Measurements from ENCODE around the gene PIAS1. TPM values are rescaled to one million over a fixed set of nuclear protein-coding genes. Genes with fewer than 3 reads are reported as not detected.

The PIAS1 gene
- total and polyA plus RNA-seq, 9 of the 15 experiments (the other 6 are each of a cell fraction or from before 2014, with no cell fraction given) = 18.0 to 59.1 (median 28.5) TPM

- FAIRE-seq = no peak
- CTCF ChIA-PET (ENCODE audit: low intra/inter-chr PET ratio) = no interaction called here
- no peak for TF ChIP-seq ZKSCAN3 (CRISPR knock-in tag; IDR thresholded peaks at IDR 0.05)
- TF ChIP-seq ID3 (CRISPR knock-in tag; IDR thresholded peaks at IDR 0.05) = no peak
- no peak for TF ChIP-seq ID3 (tag; IDR thresholded peaks at IDR 0.05)
- no peak for TF ChIP-seq ZNF318 (IDR thresholded peaks at IDR 0.05; ENCODE audit: borderline replicate concordance in 1 of 2, low read depth in 1 of 2)
- TF ChIP-seq PRDM10 (IDR thresholded peaks at IDR 0.05; ENCODE audit: partially characterized antibody) = peak; percentile 20
- no peak for TF ChIP-seq CBX2 (IDR thresholded peaks at IDR 0.05; ENCODE audit: insufficient read depth, low read length, poor library complexity, severe bottlenecking)
- no peak for TF ChIP-seq SRSF1 (IDR thresholded peaks at IDR 0.05; ENCODE audit: low read depth, low read length)
- no peak for TF ChIP-seq MITF (IDR thresholded peaks at IDR 0.05)
Observed at GRCh38 chr15:68234060-68234459, 179.9 kb downstream of the PIAS1 start.

More at GRCh38 chr15:68234060-68234459, 179.9 kb downstream of the PIAS1 start:
- peak overlapping the region; percentile 57 for H3K4me2 ChIP-seq (ENCODE audit: insufficient read depth, low read length)
- H3K36me3 ChIP-seq (ENCODE audit: control insufficient read depth, insufficient read depth, low read length) = no peaks in the 10 kb centered on the region
- no peaks in the 10 kb centered on the region for H3K9me3 ChIP-seq (replicated peaks; ENCODE audit: control insufficient read depth, insufficient read depth, low read depth, low read length)
- WGBS (ENCODE audit: insufficient coverage, low coverage, missing lambda C conversion rate) = 16% methylated on average over 6 of the region's 6 CpGs
- no peak overlapping the region for H3K4me3 ChIP-seq
- BruUV-seq (replicated peaks) = no TSS peak
- in situ Hi-C loops (cut with MboI) = no loop called here
- no peaks in the 10 kb centered on the region for H3K27me3 ChIP-seq (ENCODE audit: control insufficient read depth in 2 of 2, insufficient read depth in 2 of 2, low read length in 2 of 2)
- DNase-seq (ENCODE audit: extremely low read depth in 1 of 4, low spot score in 3 of 4) (peak in 1 of 4 experiments; percentile 39), ATAC-seq (no peak)
- H3K27ac ChIP-seq (ENCODE audit: extremely low read depth, low read depth, low read length) = no peak overlapping the region
- POLR2A ChIA-PET = interaction anchor here (2.2 kb wide), 1 partner anchor 19 kb away, joined by 8 read pairs; no protein-coding TSS in a partner anchor
- peaks cover 20 to 26% of the 10 kb centered on the region in 2 experiments for H3K4me1 ChIP-seq (replicated peaks in 1 of 2; ENCODE audit: control insufficient read depth in 2 of 2, insufficient read depth in 2 of 2, low read length in 2 of 2)
- intact Hi-C loops (cut with micrococcal nuclease) = no loop called here
- no peaks in the 10 kb centered on the region for H3K9me1 ChIP-seq (ENCODE audit: control insufficient read depth, insufficient read depth, low read length)
- peak overlapping the region; percentile 71 for H2AFZ ChIP-seq (ENCODE audit: low read depth, low read length)
- peak overlapping the region in 1 of 2 experiments; percentile 1; a peak in 1 of 4 replicates for H3K9ac ChIP-seq (ENCODE audit: insufficient read depth in 1 of 2, low read depth in 2 of 2, low read length in 2 of 2)
- no peaks in the 10 kb centered on the region for H4K20me1 ChIP-seq (replicated peaks; ENCODE audit: control insufficient read depth, insufficient read depth, low read length)
- H3K79me2 ChIP-seq (ENCODE audit: control insufficient read depth, insufficient read depth, low read length) = peaks cover 4% of the 10 kb centered on the region

Measured in K562 (cell line).